ENCODE measurements around the gene PRPF38B. TPM values are rescaled to one million over a fixed set of nuclear protein-coding genes. Genes with fewer than 3 reads are reported as not detected.

Gene PRPF38B
- total RNA-seq, 1 donor from 2014 or later: 25.3 TPM

DNA sequence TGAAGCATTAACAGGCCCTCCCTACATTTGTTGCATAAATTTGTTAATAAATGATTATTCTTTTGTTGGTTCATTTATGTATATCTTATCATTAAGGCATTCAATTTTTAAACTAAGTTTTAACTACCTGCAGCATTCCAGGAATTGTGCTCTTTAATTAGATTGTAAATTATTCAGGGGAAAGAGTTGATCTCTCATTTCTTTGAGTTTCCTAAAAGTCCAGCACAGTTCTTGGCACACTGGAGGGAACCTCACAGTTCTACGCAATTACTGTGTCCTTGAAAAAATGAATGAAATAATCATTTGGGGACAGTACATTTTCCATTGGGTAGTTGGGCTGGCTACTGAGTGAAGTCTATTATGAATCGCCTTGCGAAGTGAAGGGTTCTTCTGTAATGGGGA lies 53.9 kb downstream of the PRPF38B start:
- TF ChIP-seq, protein P1, sequence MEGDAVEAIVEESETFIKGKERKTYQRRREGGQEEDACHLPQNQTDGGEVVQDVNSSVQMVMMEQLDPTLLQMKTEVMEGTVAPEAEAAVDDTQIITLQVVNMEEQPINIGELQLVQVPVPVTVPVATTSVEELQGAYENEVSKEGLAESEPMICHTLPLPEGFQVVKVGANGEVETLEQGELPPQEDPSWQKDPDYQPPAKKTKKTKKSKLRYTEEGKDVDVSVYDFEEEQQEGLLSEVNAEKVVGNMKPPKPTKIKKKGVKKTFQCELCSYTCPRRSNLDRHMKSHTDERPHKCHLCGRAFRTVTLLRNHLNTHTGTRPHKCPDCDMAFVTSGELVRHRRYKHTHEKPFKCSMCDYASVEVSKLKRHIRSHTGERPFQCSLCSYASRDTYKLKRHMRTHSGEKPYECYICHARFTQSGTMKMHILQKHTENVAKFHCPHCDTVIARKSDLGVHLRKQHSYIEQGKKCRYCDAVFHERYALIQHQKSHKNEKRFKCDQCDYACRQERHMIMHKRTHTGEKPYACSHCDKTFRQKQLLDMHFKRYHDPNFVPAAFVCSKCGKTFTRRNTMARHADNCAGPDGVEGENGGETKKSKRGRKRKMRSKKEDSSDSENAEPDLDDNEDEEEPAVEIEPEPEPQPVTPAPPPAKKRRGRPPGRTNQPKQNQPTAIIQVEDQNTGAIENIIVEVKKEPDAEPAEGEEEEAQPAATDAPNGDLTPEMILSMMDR (IDR thresholded peaks at IDR 0.05): no peak
- H3K36me3 Mint-ChIP-seq (ENCODE audit: low read depth): peaks cover 2% of the 10 kb centered on the region
- no peaks in the 10 kb centered on the region for H3K9me3 Mint-ChIP-seq (ENCODE audit: low read depth)
- peaks cover 24% of the 10 kb centered on the region for H3K4me1 Mint-ChIP-seq (ENCODE audit: low read depth)
- no peak for DNase-seq (ENCODE audit: low spot score)
- H3K27ac Mint-ChIP-seq (ENCODE audit: unreplicated experiment): peak overlapping the region; percentile 100
- H3K4me3 Mint-ChIP-seq (ENCODE audit: unreplicated experiment): peak overlapping the region; percentile 93
- H3K27me3 Mint-ChIP-seq (ENCODE audit: low read depth): no peaks in the 10 kb centered on the region

DNA sequence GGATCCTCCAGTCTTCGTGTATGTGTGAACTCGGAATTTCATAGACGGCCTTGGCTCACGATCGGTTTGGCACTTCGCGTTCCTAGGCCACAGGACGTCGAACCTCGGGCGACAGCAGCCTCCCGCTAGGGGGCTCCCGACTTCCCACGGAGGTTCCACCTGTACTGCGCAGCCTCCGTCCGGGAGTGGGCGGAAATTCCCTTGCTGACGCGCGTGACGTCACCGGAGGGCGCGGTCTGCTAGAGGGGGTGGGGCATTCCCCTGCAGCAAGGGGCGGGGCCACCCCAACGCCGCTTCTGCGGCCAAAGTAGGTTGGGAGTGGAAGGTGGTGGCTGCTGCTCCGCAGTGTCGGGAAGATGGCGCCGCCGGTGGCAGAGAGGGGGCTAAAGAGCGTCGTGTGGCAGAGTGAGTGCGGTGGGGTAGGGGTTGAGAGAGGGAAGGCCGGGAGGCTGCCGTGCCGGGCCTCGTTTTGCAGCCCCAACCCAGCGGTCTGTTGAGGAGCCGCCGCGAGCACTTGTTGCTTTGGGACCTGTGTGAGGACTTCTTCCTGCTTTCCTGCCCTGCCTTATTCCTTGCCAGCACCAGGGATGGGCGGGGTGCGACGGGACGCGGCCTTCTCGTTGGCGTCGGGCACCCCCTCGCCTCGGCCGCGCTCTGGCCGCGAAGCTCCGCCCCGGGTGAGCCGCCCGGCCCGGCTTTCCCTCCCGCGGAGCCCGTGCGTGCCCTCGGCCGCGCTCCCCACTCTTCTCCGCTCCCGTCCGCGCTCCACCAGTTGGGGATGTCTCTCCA lies 54.5 kb downstream of the PRPF38B start, which contains the start of gene STXBP3:
Gene STXBP3 (plus strand): TSS at position 293 of the 789 bp plus-strand sequence. CDS start 64 bp downstream, at position 357.
- peak; percentile 99 for DNase-seq (ENCODE audit: low spot score)
- Mint-ChIP-seq H3K36me3 (ENCODE audit: low read depth) (peaks cover 2% of the 10 kb centered on the region), H3K9me3 (ENCODE audit: low read depth) (no peaks in the 10 kb centered on the region), H3K27ac (ENCODE audit: unreplicated experiment) (peak within 1 kb of the TSS; percentile 100), H3K4me1 (ENCODE audit: low read depth) (peaks cover 25% of the 10 kb centered on the region), H3K4me3 (ENCODE audit: unreplicated experiment) (peak within 1 kb of the TSS; percentile 93), H3K27me3 (ENCODE audit: low read depth) (no peaks in the 10 kb centered on the region)
- TF ChIP-seq, protein P1 (IDR thresholded peaks at IDR 0.05): peak; percentile 97

DNA sequence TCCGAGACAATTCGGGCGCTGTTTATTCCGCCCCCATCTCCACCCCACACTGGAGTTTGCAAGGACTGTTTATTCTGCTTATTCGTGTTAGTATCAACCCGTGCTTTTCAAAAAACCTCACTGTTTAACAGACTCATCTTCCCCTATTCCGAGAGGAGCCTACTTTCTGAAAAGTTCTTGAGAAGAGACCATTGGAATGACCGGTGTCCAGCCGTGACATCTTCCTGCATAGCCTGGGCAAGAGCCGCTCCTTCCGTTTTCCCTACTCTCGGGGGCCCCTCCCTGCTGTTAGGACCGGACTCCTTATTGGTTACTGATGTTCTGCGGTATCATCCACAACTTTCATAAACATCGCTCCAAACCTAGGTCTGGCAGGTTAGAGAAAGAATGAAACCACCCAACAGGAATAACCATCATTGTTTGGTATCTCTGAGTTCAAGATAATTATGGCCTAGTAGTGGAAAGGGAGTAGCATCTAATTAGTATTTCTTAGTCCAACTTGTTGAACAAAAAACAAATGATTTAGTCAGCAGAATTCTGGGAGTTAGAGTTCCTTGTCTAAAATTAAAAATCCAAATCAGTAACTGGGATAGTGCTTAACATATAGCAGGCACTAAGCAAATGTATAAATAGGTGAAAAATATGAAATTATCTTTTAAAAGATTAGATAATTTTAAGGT lies 55.2 kb downstream of the PRPF38B start:
- H3K36me3 Mint-ChIP-seq (ENCODE audit: low read depth): peaks cover 2% of the 10 kb centered on the region
- peak overlapping the region; percentile 100 for H3K27ac Mint-ChIP-seq (ENCODE audit: unreplicated experiment)
- H3K4me3 Mint-ChIP-seq (ENCODE audit: unreplicated experiment): peak overlapping the region; percentile 93
- H3K9me3 Mint-ChIP-seq (ENCODE audit: low read depth): no peaks in the 10 kb centered on the region
- H3K4me1 Mint-ChIP-seq (ENCODE audit: low read depth): peaks cover 25% of the 10 kb centered on the region
- TF ChIP-seq, protein P1 (IDR thresholded peaks at IDR 0.05): no peak
- H3K27me3 Mint-ChIP-seq (ENCODE audit: low read depth): no peaks in the 10 kb centered on the region
- DNase-seq (ENCODE audit: low spot score): no peak

DNA sequence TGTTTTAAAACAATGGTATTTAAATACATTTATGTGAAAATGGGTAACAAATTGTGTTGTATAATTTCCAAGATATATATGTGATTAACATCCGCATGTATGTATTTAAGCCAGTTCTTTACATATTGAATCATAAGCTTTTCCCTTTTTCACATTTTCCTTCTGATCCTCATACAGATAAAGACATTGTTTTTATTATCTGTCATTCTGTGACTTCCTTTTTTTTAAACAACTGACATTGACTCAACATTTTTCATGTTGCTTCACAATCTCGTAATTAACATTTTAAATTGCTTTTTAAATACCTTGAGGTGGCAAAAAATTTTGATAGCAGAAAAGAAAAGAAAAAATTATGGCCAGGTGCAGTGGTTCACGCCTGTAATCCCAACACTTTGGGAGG lies 55.8 kb downstream of the PRPF38B start:
- TF ChIP-seq, protein P1 (IDR thresholded peaks at IDR 0.05): no peak
- Mint-ChIP-seq H3K36me3 (ENCODE audit: low read depth) (peaks cover 2% of the 10 kb centered on the region), H3K4me1 (ENCODE audit: low read depth) (peaks cover 30% of the 10 kb centered on the region), H3K27ac (ENCODE audit: unreplicated experiment) (no peak overlapping the region), H3K9me3 (ENCODE audit: low read depth) (no peaks in the 10 kb centered on the region), H3K27me3 (ENCODE audit: low read depth) (no peaks in the 10 kb centered on the region), H3K4me3 (ENCODE audit: unreplicated experiment) (peak overlapping the region; percentile 35)
- DNase-seq (ENCODE audit: low spot score): no peak

DNA sequence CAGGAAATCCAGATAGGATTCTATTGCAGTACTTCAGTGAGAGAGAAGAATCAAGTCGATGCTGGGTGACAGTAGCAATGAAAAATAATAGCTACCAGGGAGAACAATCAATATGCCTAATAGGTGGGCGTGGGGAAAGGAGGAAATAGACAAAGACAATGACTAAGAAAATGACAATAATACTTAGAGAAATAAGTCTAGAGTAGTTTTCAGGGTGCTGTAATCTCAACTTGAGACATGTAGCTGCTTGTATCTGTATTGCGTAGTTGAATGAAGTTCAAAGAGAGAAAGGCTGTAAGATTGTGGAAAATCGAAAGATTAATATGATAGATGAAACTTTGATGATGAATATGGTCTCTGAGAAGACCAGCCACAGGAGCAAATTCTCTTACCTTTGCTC lies 57.0 kb downstream of the PRPF38B start:
- Mint-ChIP-seq H3K36me3 (ENCODE audit: low read depth) (peaks cover 2% of the 10 kb centered on the region), H3K9me3 (ENCODE audit: low read depth) (no peaks in the 10 kb centered on the region), H3K27me3 (ENCODE audit: low read depth) (no peaks in the 10 kb centered on the region), H3K27ac (ENCODE audit: unreplicated experiment) (no peak overlapping the region), H3K4me3 (ENCODE audit: unreplicated experiment) (no peak overlapping the region), H3K4me1 (ENCODE audit: low read depth) (peaks cover 30% of the 10 kb centered on the region)
- no peak for DNase-seq (ENCODE audit: low spot score)
- TF ChIP-seq, protein P1 (IDR thresholded peaks at IDR 0.05): no peak
